ENCODE measurements around the gene TMEM54.

The TMEM54 gene

DNA sequence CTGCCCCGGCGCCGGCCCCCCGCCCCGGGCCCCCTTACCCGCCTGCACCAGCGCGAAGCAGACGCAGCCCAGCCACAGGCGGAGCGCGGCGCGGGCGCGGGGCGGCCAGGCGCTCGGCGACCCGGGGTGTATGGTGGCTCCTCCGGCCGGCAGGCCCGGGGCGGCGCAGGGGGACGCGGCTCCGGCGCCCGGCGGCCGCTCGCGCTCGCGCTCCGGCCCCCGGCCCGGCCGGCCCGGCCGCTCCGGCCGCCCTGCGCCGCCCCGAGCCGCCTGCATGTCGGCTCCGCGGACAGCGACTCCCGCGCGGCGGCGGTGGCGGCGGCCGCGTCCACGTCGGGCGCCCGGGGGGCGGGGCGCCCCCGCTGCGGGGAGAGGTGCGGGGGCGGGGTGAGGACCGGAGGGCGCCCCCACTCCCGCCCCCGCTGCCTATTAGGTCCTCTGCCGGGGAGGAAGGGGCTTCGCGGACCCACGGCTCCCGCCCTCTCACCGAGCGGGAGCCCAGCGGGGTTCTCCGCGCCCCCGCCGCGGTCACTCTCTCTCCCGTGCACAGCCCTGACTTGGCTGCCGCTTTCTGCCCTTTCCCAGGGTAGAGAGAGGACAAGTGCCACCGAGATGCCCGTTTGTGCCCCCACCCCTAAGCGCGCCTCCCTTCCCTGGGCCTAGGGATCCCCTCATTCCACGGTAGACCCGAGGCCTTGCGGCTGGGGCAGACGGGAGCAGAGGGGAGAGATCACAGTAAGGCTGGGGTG is 30.4 kb downstream of the TMEM54 start, which contains the start of gene FNDC5:
FNDC5 (minus strand) TSS at position 298 of the 749 bp plus-strand sequence.
- Mint-ChIP-seq H3K9me3 (no peaks in the 10 kb centered on the region), H3K36me3 (ENCODE audit: low read depth) (peaks cover 5% of the 10 kb centered on the region), H3K4me1 (ENCODE audit: low read depth) (peaks cover 10% of the 10 kb centered on the region), H3K27me3 (peaks cover 65% of the 10 kb centered on the region), H3K27ac (no peak within 1 kb of the TSS), H3K4me3 (peak within 1 kb of the TSS; percentile 49)
- DNase-seq, result no peak

GRCh38 chr1:32869923-32870614 is 31.1 kb downstream of the TMEM54 start:
- Mint-ChIP-seq H3K27ac (no peak overlapping the region), H3K4me3 (peak overlapping the region; percentile 49), H3K27me3 (peaks cover 58% of the 10 kb centered on the region), H3K9me3 (no peaks in the 10 kb centered on the region), H3K4me1 (ENCODE audit: low read depth) (peaks cover 10% of the 10 kb centered on the region), H3K36me3 (ENCODE audit: low read depth) (peaks cover 5% of the 10 kb centered on the region)
- no peak for DNase-seq

DNA sequence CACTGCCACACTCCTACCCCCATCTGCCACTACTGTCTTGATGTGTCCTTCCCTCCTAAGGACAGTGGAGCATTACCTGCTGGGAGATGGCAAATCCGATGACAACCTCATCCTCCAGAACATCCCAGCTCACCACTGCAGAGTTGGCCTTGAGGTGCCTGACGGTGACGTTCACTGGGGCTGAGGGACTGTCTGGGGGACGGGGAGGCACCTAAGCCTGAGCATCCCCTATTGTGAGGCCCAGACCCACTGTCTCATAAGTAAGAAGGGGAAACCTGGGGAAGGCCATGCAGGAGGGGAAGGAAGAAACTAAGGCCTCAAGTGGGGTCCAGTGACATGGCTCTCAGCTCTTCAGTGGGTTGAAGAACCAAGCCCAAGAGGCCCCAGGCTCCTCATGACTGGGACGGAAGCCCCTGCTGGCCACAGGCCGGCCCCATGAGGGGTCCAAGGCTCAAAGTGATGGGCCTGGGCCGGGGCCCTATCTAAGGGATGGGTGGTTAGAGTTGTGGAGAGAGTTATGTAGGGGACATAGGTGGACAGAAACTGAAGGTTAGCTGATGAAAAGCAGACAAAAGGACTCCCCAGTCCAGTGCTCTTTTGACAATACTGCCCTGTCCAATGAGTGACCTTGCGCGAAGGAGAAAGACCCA is 32.3 kb downstream of the TMEM54 start:
- Mint-ChIP-seq H3K9me3 (no peaks in the 10 kb centered on the region), H3K4me3 (no peak overlapping the region), H3K27me3 (peaks cover 46% of the 10 kb centered on the region), H3K4me1 (ENCODE audit: low read depth) (peaks cover 10% of the 10 kb centered on the region), H3K36me3 (ENCODE audit: low read depth) (peaks cover 12% of the 10 kb centered on the region), H3K27ac (no peak overlapping the region)
- no peak for DNase-seq

GRCh38 chr1:32868085-32868484 is 33.1 kb downstream of the TMEM54 start:
- DNase-seq, result no peak
- H3K4me3 Mint-ChIP-seq, result no peak overlapping the region

GRCh38 chr1:32867671-32868070 is 33.5 kb downstream of the TMEM54 start:
- H3K27ac Mint-ChIP-seq, result no peak overlapping the region
- H3K36me3 Mint-ChIP-seq (ENCODE audit: low read depth), result peaks cover 19% of the 10 kb centered on the region
- H3K4me1 Mint-ChIP-seq (ENCODE audit: low read depth), result peaks cover 9% of the 10 kb centered on the region
- no peak overlapping the region for H3K4me3 Mint-ChIP-seq
- H3K9me3 Mint-ChIP-seq, result no peaks in the 10 kb centered on the region
- no peak for DNase-seq
- peaks cover 36% of the 10 kb centered on the region for H3K27me3 Mint-ChIP-seq

More at GRCh38 chr1:32868085-32868484, 33.1 kb downstream of the TMEM54 start:
- peaks cover 10% of the 10 kb centered on the region for H3K4me1 Mint-ChIP-seq (ENCODE audit: low read depth)
- H3K36me3 Mint-ChIP-seq (ENCODE audit: low read depth), result peaks cover 15% of the 10 kb centered on the region
- no peak overlapping the region for H3K27ac Mint-ChIP-seq
- H3K27me3 Mint-ChIP-seq, result peaks cover 40% of the 10 kb centered on the region
- no peaks in the 10 kb centered on the region for H3K9me3 Mint-ChIP-seq

GRCh38 chr1:32867151-32867550 is 34.0 kb downstream of the TMEM54 start:
- H3K27ac Mint-ChIP-seq, result peak overlapping the region; percentile 54
- no peak for DNase-seq
- peaks cover 9% of the 10 kb centered on the region for H3K4me1 Mint-ChIP-seq (ENCODE audit: low read depth)
- H3K36me3 Mint-ChIP-seq (ENCODE audit: low read depth), result peaks cover 23% of the 10 kb centered on the region
- no peak overlapping the region for H3K4me3 Mint-ChIP-seq
- peaks cover 34% of the 10 kb centered on the region for H3K27me3 Mint-ChIP-seq
- H3K9me3 Mint-ChIP-seq, result no peaks in the 10 kb centered on the region

- DNase-seq, result no peak
- Mint-ChIP-seq H3K36me3 (ENCODE audit: low read depth) (peaks cover 31% of the 10 kb centered on the region), H3K9me3 (no peaks in the 10 kb centered on the region), H3K4me1 (ENCODE audit: low read depth) (peaks cover 4% of the 10 kb centered on the region), H3K27ac (no peak overlapping the region), H3K27me3 (peaks cover 22% of the 10 kb centered on the region), H3K4me3 (no peak overlapping the region)
These were observed 35.4 kb downstream of the TMEM54 start for GRCh38 chr1:32865639-32866405.

- no peak overlapping the region for H3K4me3 Mint-ChIP-seq
- H3K9me3 Mint-ChIP-seq, result no peaks in the 10 kb centered on the region
- H3K27me3 Mint-ChIP-seq, result peaks cover 13% of the 10 kb centered on the region
- H3K27ac Mint-ChIP-seq, result no peak overlapping the region
- no peaks in the 10 kb centered on the region for H3K4me1 Mint-ChIP-seq (ENCODE audit: low read depth)
- H3K36me3 Mint-ChIP-seq (ENCODE audit: low read depth), result peaks cover 35% of the 10 kb centered on the region
- no peak for DNase-seq
These were observed 36.7 kb downstream of the TMEM54 start for GRCh38 chr1:32864375-32865019.

- no peak overlapping the region for H3K4me3 Mint-ChIP-seq
- H3K4me1 Mint-ChIP-seq (ENCODE audit: low read depth), result no peaks in the 10 kb centered on the region
- H3K9me3 Mint-ChIP-seq, result no peaks in the 10 kb centered on the region
- no peak overlapping the region for H3K27ac Mint-ChIP-seq
- H3K27me3 Mint-ChIP-seq, result peaks cover 7% of the 10 kb centered on the region
- peaks cover 39% of the 10 kb centered on the region for H3K36me3 Mint-ChIP-seq (ENCODE audit: low read depth)
- DNase-seq, result no peak
These were observed 37.3 kb downstream of the TMEM54 start for GRCh38 chr1:32863881-32864245.

GRCh38 chr1:32863218-32863880 is 37.8 kb downstream of the TMEM54 start:
- no peaks in the 10 kb centered on the region for H3K9me3 Mint-ChIP-seq
- H3K36me3 Mint-ChIP-seq (ENCODE audit: low read depth), result peaks cover 39% of the 10 kb centered on the region
- H3K4me3 Mint-ChIP-seq, result no peak overlapping the region
- DNase-seq, result no peak
- no peaks in the 10 kb centered on the region for H3K4me1 Mint-ChIP-seq (ENCODE audit: low read depth)
- H3K27me3 Mint-ChIP-seq, result peaks cover 2% of the 10 kb centered on the region
- no peak overlapping the region for H3K27ac Mint-ChIP-seq

DNA sequence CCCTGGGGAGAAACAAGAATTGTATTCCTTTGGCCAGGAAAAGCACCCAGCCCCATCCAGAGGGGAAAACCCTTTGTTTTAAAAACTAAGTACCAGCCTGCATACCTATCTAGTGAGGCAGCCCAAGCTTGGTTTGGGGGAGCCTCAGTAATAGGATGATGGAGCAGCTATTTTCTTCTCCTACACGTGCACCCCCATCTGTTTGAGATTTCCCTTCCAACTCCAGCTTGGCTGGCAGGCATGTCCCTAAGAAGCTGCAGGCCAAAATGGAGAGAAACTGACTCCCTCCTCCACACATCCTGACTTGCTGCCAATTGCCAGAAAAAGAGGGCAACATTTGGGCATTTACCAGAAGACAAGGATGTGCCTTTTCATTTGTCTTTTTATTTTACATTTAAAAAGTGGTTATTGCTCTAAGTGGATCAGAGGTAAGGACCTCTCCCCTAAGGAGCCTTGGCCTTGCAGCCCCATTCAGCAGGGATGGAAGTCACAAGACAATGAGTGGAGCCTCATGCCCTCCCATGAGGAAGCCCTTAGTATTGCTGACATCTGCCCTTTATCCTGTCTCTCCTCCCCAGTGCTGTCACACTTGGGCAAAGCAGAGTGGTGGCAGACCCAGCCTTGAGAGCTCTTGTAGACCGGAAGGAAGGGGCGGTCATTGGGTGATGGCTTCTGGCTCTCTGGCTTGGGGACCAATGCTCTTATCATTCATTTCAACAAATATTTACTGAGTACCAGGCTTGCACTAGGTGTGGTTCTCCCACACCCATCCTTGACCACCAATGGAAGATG is 39.1 kb downstream of the TMEM54 start:
- Mint-ChIP-seq H3K36me3 (ENCODE audit: low read depth) (peaks cover 48% of the 10 kb centered on the region), H3K27ac (no peak overlapping the region), H3K27me3 (no peaks in the 10 kb centered on the region), H3K4me1 (ENCODE audit: low read depth) (no peaks in the 10 kb centered on the region), H3K9me3 (no peaks in the 10 kb centered on the region), H3K4me3 (no peak overlapping the region)
- no peak for DNase-seq

DNA sequence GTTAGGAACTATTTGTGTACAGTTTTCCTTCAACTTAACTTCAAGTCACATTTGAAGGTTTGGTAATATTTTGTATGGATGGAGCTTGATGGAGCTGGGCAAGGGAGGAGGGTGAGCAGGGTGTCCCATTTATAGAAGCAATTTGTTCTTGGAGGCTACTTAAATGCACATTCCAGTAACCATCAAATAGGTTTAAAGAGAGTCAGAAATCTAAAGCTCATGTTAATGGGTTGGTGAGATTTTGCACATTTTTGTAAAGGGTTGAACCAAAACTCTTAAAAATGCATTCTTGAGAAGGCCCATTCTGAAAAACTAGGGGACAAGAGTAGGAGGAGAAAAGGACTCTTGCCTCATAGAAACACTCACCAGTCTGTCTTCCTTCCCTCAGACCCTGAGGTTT is 40.6 kb downstream of the TMEM54 start:
- no peak overlapping the region for H3K4me3 Mint-ChIP-seq
- H3K27me3 Mint-ChIP-seq, result no peaks in the 10 kb centered on the region
- no peaks in the 10 kb centered on the region for H3K4me1 Mint-ChIP-seq (ENCODE audit: low read depth)
- DNase-seq, result no peak
- H3K9me3 Mint-ChIP-seq, result no peaks in the 10 kb centered on the region
- no peak overlapping the region for H3K27ac Mint-ChIP-seq
- H3K36me3 Mint-ChIP-seq (ENCODE audit: low read depth), result peaks cover 62% of the 10 kb centered on the region

- peaks cover 69% of the 10 kb centered on the region for H3K36me3 Mint-ChIP-seq (ENCODE audit: low read depth)
These were observed 41.3 kb downstream of the TMEM54 start for GRCh38 chr1:32859915-32860314.

More at GRCh38 chr1:32859915-32860314, 41.3 kb downstream of the TMEM54 start:
- no peak overlapping the region for H3K27ac Mint-ChIP-seq
- DNase-seq, result no peak
- no peak overlapping the region for H3K4me3 Mint-ChIP-seq
- no peaks in the 10 kb centered on the region for H3K9me3 Mint-ChIP-seq
- H3K27me3 Mint-ChIP-seq, result no peaks in the 10 kb centered on the region
- H3K4me1 Mint-ChIP-seq (ENCODE audit: low read depth), result no peaks in the 10 kb centered on the region

Data from activated T-cell treated with anti-CD3 and anti-CD28 coated beads, Interleukin-2, amount 50 U/mL, for 24 hours (primary cell).